ENCODE measurements around the gene ABR. TPM values are rescaled to one million over a fixed set of nuclear protein-coding genes. Genes with fewer than 3 reads are reported as not detected.

Gene ABR
- total and polyA plus RNA-seq, 2 of the 8 experiments (the other 6 are each of a cell fraction or from before 2014, with no cell fraction given) = 44.8 to 47.2 TPM

DNA sequence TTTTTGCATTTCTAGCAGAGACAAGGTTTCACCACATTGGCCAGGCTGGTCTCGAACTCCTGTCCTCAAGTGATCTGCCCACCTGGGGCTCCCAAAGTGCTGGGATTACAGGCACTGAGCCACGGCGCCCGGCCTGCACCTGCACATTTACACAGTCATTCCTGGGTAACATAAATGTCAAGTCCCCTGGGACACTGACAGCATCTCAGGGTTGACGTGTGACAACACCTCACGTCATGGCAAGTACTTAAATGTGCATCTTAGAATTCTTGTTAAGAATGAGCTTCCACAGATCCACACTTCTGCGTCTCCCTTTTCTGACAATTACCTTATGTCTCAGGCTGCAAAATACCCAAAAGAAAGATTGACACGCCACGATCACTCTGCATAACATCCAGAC is 80.5 kb downstream of the ABR start:
- no peak overlapping the region for H2BK12ac ChIP-seq (ENCODE audit: low read depth, low read length)
- H4K5ac ChIP-seq (ENCODE audit: insufficient read length, low read depth, low read length) = no peak overlapping the region
- no peaks in the 10 kb centered on the region; a peak in 1 of 7 replicates for H3K4me1 ChIP-seq (replicated peaks in 1 of 4; ENCODE audit: control insufficient read depth in 3 of 4, insufficient read depth in 4 of 4, low read length in 3 of 4)
- H3K23me2 ChIP-seq (ENCODE audit: low read depth, low read length) = no peaks in the 10 kb centered on the region
- 89% methylated on average over 9 of the region's 9 CpGs; no CpG with 5 or more reads in 1 of the 2 experiments for WGBS, 2 experiments (ENCODE audit: extremely low coverage in 1 of 2, insufficient coverage in 1 of 2, insufficient read length in 1 of 2, insufficient replicate concordance in 2 of 2, low coverage in 1 of 2, low lambda C conversion rate in 2 of 2, missing lambda C conversion rate in 1 of 2)
- no peaks in the 10 kb centered on the region for H3K79me2 ChIP-seq (ENCODE audit: control insufficient read depth in 1 of 2, insufficient read depth in 2 of 2, low read length in 2 of 2)
- no peaks in the 10 kb centered on the region; a peak in 2 of 8 replicates for H3K36me3 ChIP-seq (ENCODE audit: control insufficient read depth in 2 of 4, insufficient read depth in 4 of 4, low read length in 3 of 4)
- H3K9me3 ChIP-seq (ENCODE audit: insufficient read depth in 2 of 2, low read depth in 1 of 2, low read length in 1 of 2) = no peaks in the 10 kb centered on the region
- H2AK5ac ChIP-seq (ENCODE audit: low read depth, low read length) = no peak overlapping the region
- no peak overlapping the region for H3K23ac ChIP-seq (ENCODE audit: insufficient read length)
- H3K4ac ChIP-seq (replicated peaks; ENCODE audit: insufficient read length, low read depth, low read length) = no peak overlapping the region
- POLR2A ChIA-PET (ENCODE audit: partially characterized antibody) = no interaction called here
- no peak overlapping the region for H2AFZ ChIP-seq (ENCODE audit: low read length)
- TF ChIP-seq YY1 (IDR thresholded peaks at IDR 0.05; ENCODE audit: low read depth, low read length) = no peak
- TF ChIP-seq TBP (IDR thresholded peaks at IDR 0.05; ENCODE audit: low read depth, low read length) = no peak
- TF ChIP-seq ATF2 (IDR thresholded peaks at IDR 0.05; ENCODE audit: low read length) = no peak
- H3K79me1 ChIP-seq (ENCODE audit: low read depth, low read length) = 0 out of 2 replicates have a peak, but pooled peaks cover 1% of the 10 kb centered on the region
- H3K9ac ChIP-seq (replicated peaks in 1 of 4; ENCODE audit: extremely low read depth in 1 of 4, low read depth in 3 of 4, low read length in 3 of 4) = no peak overlapping the region
- DNase-seq (ENCODE audit: low read depth in 1 of 2, low spot score in 2 of 2) = no peak
- no peak for FAIRE-seq
- no peak overlapping the region for H3K27ac ChIP-seq (ENCODE audit: low read depth, low read length)
- no peak overlapping the region for H3K56ac ChIP-seq (replicated peaks; ENCODE audit: insufficient read length, low read depth, low read length)
- H2BK20ac ChIP-seq (ENCODE audit: low read length) = no peak overlapping the region
- no peak overlapping the region for H2BK5ac ChIP-seq (ENCODE audit: low read depth, low read length)
- no peak overlapping the region for H2BK15ac ChIP-seq (ENCODE audit: low read length)
- H4K20me1 ChIP-seq (replicated peaks in 1 of 2; ENCODE audit: control insufficient read depth in 1 of 2, insufficient read depth in 2 of 2, low read length in 2 of 2) = peaks cover 3 to 4% of the 10 kb centered on the region in 2 experiments
- H2BK120ac ChIP-seq (replicated peaks; ENCODE audit: low read depth, low read length) = no peak overlapping the region
- no peak overlapping the region for H3K4me3 ChIP-seq (ENCODE audit: extremely low read depth in 1 of 4, insufficient read depth in 2 of 4, low read depth in 3 of 4, low read length in 4 of 4)
- H4K8ac ChIP-seq (ENCODE audit: extremely low read depth, insufficient read depth, low read length) = no peak overlapping the region
- CTCF ChIA-PET (ENCODE audit: partially characterized antibody) = interaction anchor here (0.7 to 3.1 kb wide), 2 partner anchors 43 to 70 kb away, joined by 3 to 11 read pairs; no protein-coding TSS in a partner anchor
- H4K91ac ChIP-seq (replicated peaks; ENCODE audit: insufficient read length, low read length) = no peak overlapping the region
- H3K18ac ChIP-seq (ENCODE audit: extremely low read depth, low read length) = no peak overlapping the region
- no peaks in the 10 kb centered on the region for H3K27me3 ChIP-seq (replicated peaks in 1 of 4; ENCODE audit: control insufficient read depth in 3 of 4, extremely low read depth in 1 of 4, insufficient read depth in 3 of 4, low read length in 3 of 4)
- no peak overlapping the region for H3K4me2 ChIP-seq (ENCODE audit: insufficient read depth in 1 of 2, low read depth in 2 of 2, low read length in 2 of 2)
- no peak overlapping the region for H3K14ac ChIP-seq (ENCODE audit: insufficient read length)
